GM21786 (cell line): ENCODE results near the gene AMY2B.
"Not testable (repeated sequence)": the region's sequence is repeated elsewhere in the genome, so short reads cannot be mapped to it uniquely, and the experiment has no call there.

ENCODE experiments used
- ATAC-seq: cut with Tn5 transposase; IDR thresholded peaks from one replicate; pipeline ENCODE4 v1.9.1; 2021; ENCODE audit not compliant: unreplicated experiment

The AMY2B gene

DNA sequence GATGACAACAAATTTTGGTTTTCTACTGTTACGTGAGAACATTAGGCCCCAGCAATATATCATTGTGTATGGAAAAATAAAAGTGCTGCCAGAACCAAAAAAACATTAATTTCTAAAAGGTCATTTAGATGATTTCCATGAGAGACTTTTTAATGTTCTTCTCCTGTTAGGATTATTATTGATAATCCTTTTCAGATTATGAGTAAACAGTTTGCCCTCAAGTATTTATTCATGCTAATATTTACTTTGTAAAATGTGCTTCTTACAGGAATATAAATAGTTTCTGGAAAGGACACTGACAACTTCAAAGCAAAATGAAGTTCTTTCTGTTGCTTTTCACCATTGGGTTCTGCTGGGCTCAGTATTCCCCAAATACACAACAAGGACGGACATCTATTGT lies at the start of gene AMY2B:
AMY2B (plus strand) TSS at position 301 of the 400 bp plus-strand sequence; CDS start at position 315, 14 bp downstream.
- not testable (repeated sequence) for ATAC-seq

- no peak for ATAC-seq
These were observed 48.0 kb upstream of the AMY2B start for GRCh38 chr1:103523346-103523745.

- ATAC-seq = peak; percentile 45
These were observed 46.2 kb upstream of the AMY2B start for GRCh38 chr1:103525114-103525606.

DNA sequence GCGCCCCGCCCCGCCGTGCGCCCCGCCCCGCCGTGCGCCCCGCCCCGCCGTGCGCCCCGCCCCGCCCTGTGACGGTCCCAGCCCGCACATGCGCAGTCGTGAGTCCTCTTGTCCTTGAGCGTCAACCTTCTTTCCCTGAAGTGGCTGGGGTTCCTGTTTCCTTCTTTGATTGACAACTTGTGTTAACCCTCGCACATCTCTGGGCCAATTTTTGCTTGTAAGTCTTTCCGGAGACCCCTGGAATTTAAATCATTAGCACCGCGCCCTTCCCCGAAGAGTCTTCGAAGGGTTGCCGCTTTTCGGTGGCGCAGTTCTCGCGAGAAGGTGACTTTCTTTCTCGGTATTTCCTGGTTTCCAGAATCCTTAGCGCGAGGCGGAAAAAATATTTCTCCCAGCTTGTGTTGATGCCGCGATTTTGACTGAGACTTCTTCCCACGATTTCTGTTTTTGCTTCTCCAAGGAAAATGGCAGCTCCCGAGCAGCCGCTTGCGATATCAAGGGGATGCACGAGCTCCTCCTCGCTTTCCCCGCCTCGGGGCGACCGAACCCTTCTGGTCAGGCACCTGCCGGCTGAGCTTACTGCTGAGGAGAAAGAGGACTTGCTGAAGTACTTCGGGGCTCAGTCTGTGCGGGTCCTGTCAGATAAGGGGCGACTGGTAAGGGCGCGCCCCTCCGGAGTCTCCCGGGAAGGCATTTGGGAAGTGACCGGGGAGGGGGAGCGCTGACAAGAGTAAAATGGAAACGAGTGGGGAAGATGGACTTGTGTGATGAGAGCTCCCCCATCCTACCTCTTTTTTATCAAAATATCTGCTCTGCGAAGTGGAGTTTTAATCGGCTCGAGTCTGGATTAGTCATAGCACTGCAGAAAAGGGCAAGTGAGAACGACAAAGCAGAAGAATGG lies 45.5 kb upstream of the AMY2B start, which contains the start of gene RNPC3:
RNPC3 (plus strand) TSS at position 93 of the 901 bp plus-strand sequence; CDS start at position 465, 372 bp downstream.
- ATAC-seq = peak; percentile 86

- no peak for ATAC-seq
These were observed 44.1 kb upstream of the AMY2B start for GRCh38 chr1:103527331-103527730.

DNA sequence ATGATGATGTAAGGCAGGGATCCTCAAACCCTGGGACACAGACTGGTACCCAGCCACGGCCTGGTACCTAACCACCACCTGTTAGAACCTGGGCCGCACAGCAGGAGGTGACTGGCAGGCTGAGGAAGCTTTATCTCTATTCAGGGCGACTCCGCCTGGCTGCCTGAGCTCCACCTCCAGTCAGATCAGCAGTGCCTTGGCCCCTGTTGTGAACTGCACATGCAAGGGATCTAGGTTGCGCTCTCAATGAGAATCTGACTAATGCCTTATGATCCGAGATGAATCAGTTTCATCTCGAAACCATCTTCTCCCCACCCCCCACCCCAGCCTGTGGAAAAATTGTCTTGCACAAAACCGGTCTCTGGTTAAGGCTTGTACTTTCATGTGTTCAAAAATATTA lies 41.6 kb upstream of the AMY2B start:
- no peak for ATAC-seq

DNA sequence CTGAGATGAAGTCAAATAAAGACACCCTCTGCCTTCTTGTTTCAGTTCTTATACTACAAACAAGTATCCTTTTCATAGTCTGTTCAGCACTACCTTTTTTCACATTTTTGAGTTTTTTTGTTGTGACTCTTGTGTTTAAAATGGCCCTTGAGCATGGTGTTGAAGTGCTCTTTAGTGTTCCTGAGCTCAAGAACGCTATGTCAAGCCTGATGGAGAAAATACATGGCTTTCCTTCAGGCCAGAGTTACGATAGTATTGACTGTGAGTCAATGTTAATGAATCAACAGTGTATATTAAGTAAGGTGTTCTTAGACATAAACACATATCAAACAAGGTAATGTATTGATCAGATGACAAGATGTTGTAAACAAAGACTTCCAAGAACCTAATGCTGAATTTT lies 33.2 kb upstream of the AMY2B start:
- ATAC-seq = no peak

DNA sequence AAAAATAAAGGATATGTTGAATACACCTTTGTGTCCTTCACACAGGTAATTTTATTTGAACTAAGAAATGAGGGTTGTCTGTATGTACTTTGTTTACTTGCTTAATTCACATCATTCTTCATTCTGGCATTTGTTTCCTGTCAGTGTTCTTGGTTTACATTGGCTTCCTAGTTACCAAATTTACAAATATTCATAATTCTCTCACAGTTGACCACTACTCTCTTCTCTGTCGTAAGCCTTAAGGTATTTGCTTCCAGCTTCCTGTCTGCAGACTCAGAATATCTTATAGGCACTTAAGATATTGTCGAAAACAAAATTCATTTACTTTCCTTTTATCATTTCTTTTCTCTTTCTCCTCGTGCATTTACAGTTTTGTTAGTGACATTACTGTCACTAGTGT lies 30.0 kb upstream of the AMY2B start:
- ATAC-seq = no peak

DNA sequence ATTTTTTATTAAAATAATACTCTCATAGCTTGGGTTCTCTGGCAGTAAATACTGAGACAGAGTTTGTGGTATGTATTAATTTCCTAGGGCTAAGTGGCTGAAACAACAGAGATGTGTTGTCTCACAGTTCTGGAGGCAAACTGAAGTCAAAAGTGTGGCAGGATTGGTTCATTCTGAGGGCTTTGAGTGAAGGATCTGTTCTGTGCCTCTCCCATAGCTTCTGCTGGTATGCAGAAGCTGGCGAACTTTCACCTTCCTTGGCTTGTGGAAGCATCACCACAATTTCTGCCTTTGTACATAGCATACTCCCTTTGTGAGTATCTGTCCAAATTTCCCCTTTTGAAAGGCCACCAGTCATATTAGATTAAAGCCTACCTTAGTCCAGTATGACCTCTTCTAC lies 24.9 kb upstream of the AMY2B start:
- no peak for ATAC-seq

DNA sequence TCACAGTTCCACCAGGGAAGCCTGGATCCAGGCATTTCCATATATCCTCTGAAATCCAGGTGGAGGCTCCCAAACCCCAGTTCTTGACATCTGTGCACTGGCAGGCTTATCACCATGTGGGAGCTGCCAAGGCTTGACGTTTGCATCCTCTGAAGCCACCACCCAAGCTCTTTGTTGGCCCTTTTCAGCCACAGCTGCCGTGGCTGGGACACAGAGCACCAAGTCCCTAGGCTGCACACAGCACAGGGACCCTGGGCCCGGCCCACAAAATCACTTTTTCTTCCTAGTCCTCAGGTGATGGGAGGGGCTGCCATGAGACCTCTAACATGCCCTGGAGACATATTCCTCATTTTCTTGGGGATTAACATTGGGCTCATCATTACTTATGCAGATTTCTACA lies 23.5 kb upstream of the AMY2B start:
- no peak for ATAC-seq

DNA sequence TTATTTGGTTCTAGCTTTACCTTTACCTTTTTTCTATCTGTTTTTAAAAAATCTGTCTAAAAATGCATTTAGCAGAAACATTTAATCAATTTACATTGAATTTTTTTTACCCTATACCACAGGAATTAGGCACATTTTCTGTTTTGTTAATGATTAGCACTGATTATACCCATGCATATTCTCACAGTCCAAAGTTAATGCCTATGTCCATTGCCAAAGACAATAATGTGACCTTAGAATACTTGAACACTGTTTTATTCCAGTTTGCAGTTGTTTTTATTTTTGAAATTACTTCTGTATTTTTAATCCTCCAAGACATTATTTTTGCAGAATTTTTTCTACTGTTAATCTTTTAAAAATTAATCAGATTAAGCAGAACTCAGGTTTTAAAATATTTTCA lies 11.0 kb upstream of the AMY2B start:
- ATAC-seq = no peak

DNA sequence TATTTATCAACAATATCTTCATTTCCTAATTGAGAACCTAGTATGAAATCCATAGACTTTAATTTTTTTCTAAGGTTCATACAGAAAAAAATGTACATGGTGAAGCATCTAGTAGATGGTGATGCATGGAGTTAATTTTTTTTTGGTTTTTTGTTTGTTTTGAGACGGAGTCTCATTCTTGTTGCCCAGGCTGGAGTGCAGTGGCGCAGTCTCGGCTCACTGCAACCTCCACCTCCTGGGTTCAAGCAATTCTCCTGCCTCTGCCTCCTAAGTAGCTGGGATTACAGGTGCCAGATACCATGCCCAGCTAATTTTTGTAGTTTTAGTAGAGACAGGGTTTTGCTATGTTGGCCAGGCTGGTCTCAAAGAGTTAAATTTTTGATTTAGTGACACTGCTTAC lies 10.3 kb upstream of the AMY2B start:
- ATAC-seq = not testable (repeated sequence)

DNA sequence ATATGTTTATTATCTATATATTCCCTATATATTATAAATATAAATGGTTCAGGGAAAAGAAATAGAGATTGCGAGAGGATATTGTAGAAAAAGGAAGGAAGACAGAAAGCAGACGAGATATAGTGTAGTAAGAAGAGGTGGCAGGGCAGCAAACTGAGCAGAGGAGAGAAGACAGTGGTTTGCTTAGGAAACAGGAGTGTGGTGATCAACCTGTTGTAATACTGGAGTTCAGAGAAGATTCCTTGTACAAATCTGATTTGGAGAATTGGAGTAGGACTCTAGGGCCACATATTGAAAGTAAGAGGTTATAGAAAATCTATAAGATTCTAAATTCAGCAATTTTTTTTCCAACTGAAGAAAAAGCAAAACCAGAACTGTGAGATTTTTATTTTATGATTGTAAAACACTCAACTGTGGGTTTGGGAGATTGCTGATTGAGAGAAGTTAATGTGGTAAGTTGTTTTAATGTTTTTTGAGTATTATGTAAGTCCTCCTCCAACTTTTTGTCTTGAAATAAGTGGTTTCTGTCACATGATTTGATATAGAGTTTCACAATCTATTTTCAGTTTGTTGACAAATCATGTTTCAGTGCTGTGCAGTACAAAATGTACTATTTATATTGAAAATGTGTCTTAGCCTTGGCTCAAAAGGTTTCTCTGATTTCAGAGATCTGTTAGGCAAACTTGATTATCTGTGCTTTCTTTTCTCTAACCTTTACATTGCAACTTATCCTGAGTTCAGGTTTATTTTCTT lies 9.6 kb upstream of the AMY2B start:
- peak; percentile 87 for ATAC-seq

GRCh38 chr1:103563056-103563455 lies 8.3 kb upstream of the AMY2B start:
- no peak for ATAC-seq

- no peak for ATAC-seq
These were observed 1.9 kb upstream of the AMY2B start for GRCh38 chr1:103569493-103569892.

GRCh38 chr1:103576065-103576464 lies 4.7 kb downstream of the AMY2B start:
- ATAC-seq = no peak

DNA sequence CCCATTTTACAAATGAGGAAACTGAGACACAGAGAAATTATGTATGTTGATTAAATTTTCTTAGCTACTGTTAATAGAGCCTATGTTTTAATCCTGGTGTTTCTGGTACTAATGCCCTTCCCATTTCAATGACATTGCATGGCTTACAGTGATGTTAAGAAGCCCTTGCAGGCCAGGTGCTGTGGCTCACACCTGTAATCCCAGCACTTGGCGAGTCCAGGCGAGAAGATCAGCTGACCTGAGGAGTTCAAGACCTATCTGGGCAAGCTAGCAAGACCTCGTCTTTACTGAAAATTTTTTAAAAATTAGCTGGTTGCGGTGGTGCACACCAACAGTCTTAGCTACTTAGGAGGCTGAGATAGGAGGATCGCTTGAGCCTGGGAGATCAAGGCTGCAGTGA lies 5.4 kb downstream of the AMY2B start:
- ATAC-seq = not testable (repeated sequence)

- ATAC-seq = no peak
These were observed 11.1 kb downstream of the AMY2B start for GRCh38 chr1:103582464-103582863.

- ATAC-seq = no peak
These were observed 12.5 kb downstream of the AMY2B start for GRCh38 chr1:103583887-103584286.

DNA sequence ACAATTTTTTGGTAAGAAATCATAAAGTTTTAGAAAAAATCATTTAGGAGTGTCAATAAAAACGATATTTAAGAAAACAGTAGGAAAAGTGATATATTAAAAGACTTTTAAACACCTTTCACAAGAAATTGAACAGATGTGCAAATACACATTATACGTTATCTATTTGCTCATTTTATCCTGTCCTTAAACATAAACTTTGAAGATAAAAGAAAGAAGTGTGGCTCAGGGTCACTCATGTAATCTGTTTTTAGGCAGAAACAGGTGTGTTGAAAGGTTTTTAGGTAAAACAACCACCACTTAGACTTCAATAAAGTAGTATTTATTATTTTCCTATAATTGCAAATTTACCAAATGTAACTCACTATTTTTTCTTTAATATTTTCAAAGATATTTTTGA lies 13.1 kb downstream of the AMY2B start:
- ATAC-seq = no peak

DNA sequence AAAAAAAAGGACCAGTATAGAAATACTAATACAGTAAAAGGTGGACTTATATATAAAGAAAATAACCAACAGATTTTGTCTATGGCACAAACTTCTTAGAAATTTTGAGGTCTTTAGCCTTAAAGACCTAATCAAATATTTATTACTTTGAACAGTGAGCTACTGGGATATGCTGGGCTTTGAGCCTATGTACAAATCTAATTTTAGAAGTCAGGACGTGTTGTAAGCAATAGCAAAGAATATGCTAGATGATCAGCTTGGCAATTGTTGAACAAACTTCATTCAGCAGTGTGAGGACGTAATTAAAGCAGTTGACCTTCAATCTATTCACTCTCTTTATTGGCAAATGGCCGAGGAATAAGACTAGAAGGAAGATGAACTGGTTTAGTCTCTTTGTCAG lies 31.4 kb downstream of the AMY2B start:
- not testable (repeated sequence) for ATAC-seq

GRCh38 chr1:103616362-103616761 lies 45.0 kb downstream of the AMY2B start:
- ATAC-seq = no peak
